Activated CD4-positive, alpha-beta T cell treated with anti-CD3 and anti-CD28 coated beads, Interleukin-2, amount 10 ng/mL, durations not matched to agents 24 days and 14 days (primary cell): Measurements from ENCODE around the gene OS9. TPM values are rescaled to one million over a fixed set of nuclear protein-coding genes. Genes with fewer than 3 reads are reported as not detected.

Experiments used
- total RNA-seq: library from RNA; stranded (reverse); gene quantifications from 2 replicates; pipeline ENCODE4 v1.2.3, GENCODE V29; 2022

OS9 gene
- total RNA-seq, 1 donor from 2014 or later = 84.3 TPM

Other genes starting within 250 kb of the OS9 start
- 0.07 TPM in 1 of 2 replicates, not detected in the other for gene INHBE, start 238.8 kb upstream of the OS9 start, total RNA-seq
- gene GLI1, start 234.3 kb upstream of the OS9 start, total RNA-seq = 0.96 and 1.2 TPM in 2 replicates
- 102 and 103 TPM in 2 replicates for gene ARHGAP9, start 214.3 kb upstream of the OS9 start, total RNA-seq
- gene MARS1, start 206.1 kb upstream of the OS9 start, total RNA-seq = 307 and 316 TPM in 2 replicates
- 15.3 and 16.7 TPM in 2 replicates for gene DDIT3, start 173.6 kb upstream of the OS9 start, total RNA-seq
- 67.5 and 67.8 TPM in 2 replicates for gene MBD6, start 171.3 kb upstream of the OS9 start, total RNA-seq
- gene DCTN2, start 146.9 kb upstream of the OS9 start, total RNA-seq = 78.9 and 80.9 TPM in 2 replicates
- gene KIF5A, start 144.1 kb upstream of the OS9 start, total RNA-seq = 1.8 and 2.4 TPM in 2 replicates
- 21.5 and 23.0 TPM in 2 replicates for gene PIP4K2C, start 102.9 kb upstream of the OS9 start, total RNA-seq
- 15.9 and 18.3 TPM in 2 replicates for gene DTX3, start 89.3 kb upstream of the OS9 start, total RNA-seq
- 1.6 and 1.7 TPM in 2 replicates for gene ARHGEF25, start 82.7 kb upstream of the OS9 start, total RNA-seq
- gene B4GALNT1, start 60.9 kb upstream of the OS9 start, total RNA-seq = 4.6 and 5.7 TPM in 2 replicates
- gene AGAP2, start 44.6 kb downstream of the OS9 start, total RNA-seq = 27.1 and 28.2 TPM in 2 replicates
- gene TSPAN31, start 50.9 kb downstream of the OS9 start, total RNA-seq = 19.2 and 19.4 TPM in 2 replicates
- gene CDK4, start 58.2 kb downstream of the OS9 start, total RNA-seq = 240 and 248 TPM in 2 replicates
- 21.6 and 22.7 TPM in 2 replicates for gene MARCHF9, start 61.0 kb downstream of the OS9 start, total RNA-seq
- gene CYP27B1, start 72.9 kb downstream of the OS9 start, total RNA-seq = 12.3 and 12.7 TPM in 2 replicates
- 72.2 and 79.8 TPM in 2 replicates for gene METTL1, start 78.0 kb downstream of the OS9 start, total RNA-seq
- gene EEF1AKMT3, start 78.5 kb downstream of the OS9 start, total RNA-seq = 5.2 and 6.1 TPM in 2 replicates
- gene TSFM, start 88.7 kb downstream of the OS9 start, total RNA-seq = 62.5 and 64.3 TPM in 2 replicates
- 1.2 and 1.9 TPM in 2 replicates for gene AVIL, start 124.6 kb downstream of the OS9 start, total RNA-seq
- 81.4 and 82.7 TPM in 2 replicates for gene CTDSP2, start 152.6 kb downstream of the OS9 start, total RNA-seq
- 8.3 and 10.7 TPM in 2 replicates for gene ATP23, start 247.4 kb downstream of the OS9 start, total RNA-seq